Activated CD4-positive, alpha-beta T cell treated with anti-CD3 and anti-CD28 coated beads for 36 hours (primary cell): Measurements from ENCODE around the gene XPC. TPM values are rescaled to one million over a fixed set of nuclear protein-coding genes. Genes with fewer than 3 reads are reported as not detected.

Source experiments
- ATAC-seq: fragments of 200-7000 bp; cut with Tn5 transposase; one replicate; pipeline ENCODE4 v1.10.0; 2021; ENCODE audit warnings: mild to moderate bottlenecking, moderate library complexity
- CTCF ChIA-PET: fragments of 350-600 bp; sonication (Branson Sonifier 250); formaldehyde crosslinking; loops from one replicate; lab custom pipeline; 2021; ENCODE audit warnings: antibody characterized with exemption; lab: Charles Lee
- POLR2A ChIA-PET: fragments of 350-600 bp; sonication (Branson Sonifier 250); formaldehyde crosslinking; loops from one replicate; lab custom pipeline; 2021; ENCODE audit warnings: antibody characterized with exemption, inconsistent platforms; lab: Charles Lee
- DNase-seq: peaks from one replicate; pipeline ENCODE4 v3.0.0-alpha.2; 2020
- H3K27ac Mint-ChIP-seq: one replicate; pipeline ENCODE4 v1.8.0; 2021; ENCODE audit warnings: mixed read lengths
- H3K27me3 Mint-ChIP-seq: one replicate; pipeline ENCODE4 v1.8.0; 2021; ENCODE audit warnings: mixed read lengths
- H3K36me3 Mint-ChIP-seq: one replicate; pipeline ENCODE4 v1.8.0; 2021; ENCODE audit warnings: low read depth, mixed read lengths
- H3K4me1 Mint-ChIP-seq: one replicate; pipeline ENCODE4 v1.8.0; 2021; ENCODE audit warnings: mixed read lengths
- H3K4me3 Mint-ChIP-seq: one replicate; pipeline ENCODE4 v1.8.0; 2021; ENCODE audit warnings: mild to moderate bottlenecking, moderate library complexity, mixed read lengths
- H3K9me3 Mint-ChIP-seq: one replicate; pipeline ENCODE4 v1.8.0; 2021; ENCODE audit warnings: low read depth, mixed read lengths
- intact Hi-C, 2 experiments: fragments of 100-400 bp; cut with DNase I in 1 of 2; cut with micrococcal nuclease in 1 of 2; formaldehyde crosslinking; loops; one replicate each; pipeline versions ENCODE4 v1.14.2 to v1.15.1; 2022 to 2024; cut with DNase I, micrococcal nuclease
- total RNA-seq, 2 experiments: library from RNA; stranded (reverse); gene quantifications; one replicate each; pipeline ENCODE4 v1.2.3, GENCODE V29; 2021

Gene XPC
- total RNA-seq, 2 experiments from 2014 or later, result 24.3 to 24.7 TPM

DNA sequence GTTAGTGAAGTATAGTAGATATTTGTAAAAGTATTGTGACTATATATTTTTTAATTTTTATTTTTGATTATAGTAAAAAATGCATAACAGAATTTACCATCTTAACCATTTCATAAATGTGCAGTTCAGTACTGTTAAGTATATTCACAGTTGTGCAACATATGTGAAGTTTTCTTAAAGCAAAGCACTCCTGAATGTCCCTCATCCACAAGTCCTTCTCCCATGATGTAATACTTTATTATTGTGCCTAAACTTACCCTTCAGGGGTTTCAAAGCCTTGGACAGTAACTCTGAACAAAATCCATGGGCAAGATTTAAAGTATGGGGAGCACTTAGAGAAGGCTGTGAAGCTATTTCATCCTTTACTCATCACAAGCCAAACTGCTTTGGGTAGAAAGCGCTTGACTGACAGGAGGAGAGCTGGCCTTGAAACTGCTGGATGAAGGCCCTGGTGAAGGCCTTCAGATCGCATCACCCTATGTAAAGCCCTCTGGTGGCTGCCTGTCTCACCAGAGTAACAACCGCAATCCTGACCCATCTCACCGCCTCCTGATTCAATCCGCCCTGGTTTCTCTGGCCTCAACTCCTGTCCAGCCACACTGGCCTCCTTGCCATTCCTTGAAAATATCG is 28.3 kb upstream of the XPC start:
- intact Hi-C loops, result no loop called here

DNA sequence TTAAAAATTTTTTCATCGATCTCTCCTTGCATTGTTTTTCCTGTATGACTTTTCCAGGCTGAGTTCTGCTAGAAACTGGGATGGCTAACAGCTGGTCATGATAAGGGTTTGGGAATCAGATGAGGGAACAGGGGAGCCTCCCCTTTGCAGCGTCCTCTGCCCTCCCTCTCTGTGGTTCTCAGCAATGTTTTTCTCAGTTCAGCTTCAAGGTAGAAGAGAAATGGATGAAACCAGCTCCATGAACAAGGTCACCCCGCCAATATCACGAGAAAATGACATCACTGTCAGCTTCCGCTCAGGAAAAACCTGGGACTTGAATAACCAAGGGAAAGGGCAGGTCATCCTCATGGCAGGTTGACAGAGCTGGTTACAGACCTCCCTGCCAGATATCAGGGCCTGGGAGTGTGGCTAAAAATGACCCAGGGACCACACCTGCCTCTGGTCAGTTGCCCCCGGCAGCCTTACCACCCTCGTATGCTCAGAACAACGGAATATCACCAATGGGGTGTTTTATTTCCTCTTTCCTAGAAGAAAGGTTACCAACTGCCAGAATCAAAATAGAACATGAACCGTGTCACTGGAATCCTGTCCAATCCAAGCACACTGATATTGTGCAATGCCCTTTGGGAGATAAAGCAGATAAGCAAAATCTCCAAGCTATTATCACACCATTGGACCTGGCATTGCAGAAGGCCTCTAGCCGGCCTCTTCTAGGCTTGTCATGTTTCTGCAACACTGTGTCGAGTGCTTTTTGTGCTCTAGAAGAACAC is 26.3 kb upstream of the XPC start:
- ChIA-PET CTCF (interaction anchor here (0.6 to 4.3 kb wide), 19 partner anchors 8 to 800 kb away, joined by 3 to 35 read pairs (median 4); partner anchors contain the start of genes CHCHD4 and TMEM43), POLR2A (interaction anchor here (0.6 kb wide), 1 partner anchor 418 kb away, joined by 9 read pairs; no protein-coding TSS in a partner anchor)
- Mint-ChIP-seq H3K36me3 (peaks cover 6% of the 10 kb centered on the region), H3K4me3 (no peak overlapping the region), H3K9me3 (no peaks in the 10 kb centered on the region), H3K27ac (no peak overlapping the region), H3K27me3 (no peaks in the 10 kb centered on the region), H3K4me1 (peaks cover 2% of the 10 kb centered on the region)
- ATAC-seq (no peak), DNase-seq (no peak)
- intact Hi-C loops, result loop anchor here in 1 of 2 experiments (5.0 kb wide), 1 partner anchor 718 kb away; no protein-coding TSS in a partner anchor

More for the DNA sequence above, 28.3 kb upstream of the XPC start:
- H3K9me3 Mint-ChIP-seq, result no peaks in the 10 kb centered on the region
- H3K27me3 Mint-ChIP-seq, result no peaks in the 10 kb centered on the region
- CTCF ChIA-PET, result interaction anchor here (0.8 kb wide), 1 partner anchor 25 kb away, joined by 3 read pairs; no protein-coding TSS in a partner anchor
- ATAC-seq, result no peak
- POLR2A ChIA-PET, result no interaction called here
- no peak overlapping the region for H3K27ac Mint-ChIP-seq
- H3K36me3 Mint-ChIP-seq, result no peaks in the 10 kb centered on the region
- H3K4me1 Mint-ChIP-seq, result peaks cover 2% of the 10 kb centered on the region
- no peak for DNase-seq
- no peak overlapping the region for H3K4me3 Mint-ChIP-seq

- no peak overlapping the region for H3K27ac Mint-ChIP-seq
- DNase-seq (peak; percentile 56), ATAC-seq (peak; percentile 60)
- peaks cover 11% of the 10 kb centered on the region for H3K36me3 Mint-ChIP-seq
- H3K27me3 Mint-ChIP-seq, result no peaks in the 10 kb centered on the region
- intact Hi-C loops, result loop anchor here (1.0 to 5.0 kb wide), 4 partner anchors 58 to 719 kb away; no protein-coding TSS in a partner anchor
- ChIA-PET POLR2A (no interaction called here), CTCF (interaction anchor here (0.5 to 4.3 kb wide), 33 partner anchors 9 to 679 kb away, joined by 3 to 35 read pairs (median 4); partner anchors contain the start of genes LSM3 and XPC)
- H3K9me3 Mint-ChIP-seq, result no peaks in the 10 kb centered on the region
- H3K4me1 Mint-ChIP-seq, result peaks cover 2% of the 10 kb centered on the region
- H3K4me3 Mint-ChIP-seq, result no peak overlapping the region
These were observed 25.2 kb upstream of the XPC start for GRCh38 chr3:14203521-14204079.

- DNase-seq, result no peak
- POLR2A ChIA-PET, result no interaction called here
- peaks cover 2% of the 10 kb centered on the region for H3K4me1 Mint-ChIP-seq
These were observed 24.6 kb upstream of the XPC start for GRCh38 chr3:14202874-14203520.

DNA sequence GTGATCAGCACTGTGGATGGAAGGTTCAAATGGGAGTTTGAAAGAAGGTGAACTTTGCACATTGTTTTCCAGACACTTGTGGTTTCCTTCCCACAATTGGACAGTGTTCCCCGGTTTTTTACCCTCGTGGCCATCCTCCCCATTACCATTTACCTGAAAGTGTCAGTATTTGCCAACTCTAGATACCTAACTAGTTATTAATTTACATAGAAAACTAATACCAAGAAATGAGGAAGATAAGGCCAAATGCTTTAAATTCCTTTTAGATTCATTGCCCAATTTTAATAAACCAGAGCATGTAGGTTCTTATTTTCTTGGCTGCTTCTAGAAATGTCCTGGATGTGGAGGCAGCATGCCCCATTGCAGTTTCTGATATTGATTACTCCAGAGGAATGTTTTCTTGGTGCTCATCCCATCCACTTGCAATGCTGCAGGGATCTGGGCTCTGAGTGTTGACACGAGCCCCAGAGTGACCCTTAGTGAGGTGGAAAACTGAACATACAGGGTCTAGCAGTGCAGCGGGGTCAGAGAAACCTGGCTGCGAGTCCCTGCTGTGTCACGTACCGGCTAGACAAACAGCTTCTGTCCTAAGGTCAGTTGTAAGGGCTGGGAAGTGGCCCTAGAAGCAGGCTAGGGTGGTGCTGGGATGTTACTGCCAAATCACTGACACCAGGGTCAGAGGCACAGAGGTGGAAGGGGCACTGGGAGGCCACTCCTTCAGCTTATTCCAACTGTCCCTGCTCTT is 23.7 kb upstream of the XPC start:
- no peak overlapping the region for H3K4me3 Mint-ChIP-seq
- H3K9me3 Mint-ChIP-seq, result no peaks in the 10 kb centered on the region
- ATAC-seq, result no peak
- no peak for DNase-seq
- POLR2A ChIA-PET, result interaction anchor here (0.8 kb wide), 1 partner anchor 24 kb away, joined by 4 read pairs; the partner anchor contains the start of genes LSM3 and XPC
- H3K27ac Mint-ChIP-seq, result no peak overlapping the region
- intact Hi-C loops, result loop anchor here in 1 of 2 experiments (2.0 to 5.0 kb wide), 2 partner anchors 347 to 720 kb away; no protein-coding TSS in a partner anchor
- CTCF ChIA-PET, result interaction anchor here (0.8 to 4.3 kb wide), 8 partner anchors 8 to 1477 kb away, joined by 3 to 35 read pairs (median 7); no protein-coding TSS in a partner anchor
- H3K27me3 Mint-ChIP-seq, result no peaks in the 10 kb centered on the region
- peaks cover 21% of the 10 kb centered on the region for H3K36me3 Mint-ChIP-seq
- H3K4me1 Mint-ChIP-seq, result peaks cover 2% of the 10 kb centered on the region

More at GRCh38 chr3:14202874-14203520, 24.6 kb upstream of the XPC start:
- no peak for ATAC-seq
- intact Hi-C loops, result loop anchor here (1.0 to 5.0 kb wide), 4 partner anchors 58 to 719 kb away; no protein-coding TSS in a partner anchor
- H3K27ac Mint-ChIP-seq, result no peak overlapping the region
- no peak overlapping the region for H3K4me3 Mint-ChIP-seq
- CTCF ChIA-PET, result interaction anchor here (0.6 to 4.3 kb wide), 30 partner anchors 9 to 681 kb away, joined by 3 to 35 read pairs (median 4); partner anchors contain the start of genes LSM3 and XPC
- no peaks in the 10 kb centered on the region for H3K9me3 Mint-ChIP-seq
- H3K27me3 Mint-ChIP-seq, result no peaks in the 10 kb centered on the region
- H3K36me3 Mint-ChIP-seq, result peaks cover 14% of the 10 kb centered on the region

GRCh38 chr3:14200841-14201240 is 22.4 kb upstream of the XPC start:
- H3K36me3 Mint-ChIP-seq, result peaks cover 26% of the 10 kb centered on the region
- CTCF ChIA-PET, result interaction anchor here (0.7 to 4.3 kb wide), 5 partner anchors 11 to 302 kb away, joined by 3 to 35 read pairs (median 4); no protein-coding TSS in a partner anchor
- H3K27me3 Mint-ChIP-seq, result no peaks in the 10 kb centered on the region
- H3K9me3 Mint-ChIP-seq, result no peaks in the 10 kb centered on the region
- no peak overlapping the region for H3K27ac Mint-ChIP-seq
- peaks cover 2% of the 10 kb centered on the region for H3K4me1 Mint-ChIP-seq
- POLR2A ChIA-PET, result interaction anchor here (0.6 to 0.8 kb wide), 2 partner anchors 22 to 446 kb away, joined by 4 read pairs; partner anchors contain the start of genes LSM3 and XPC
- H3K4me3 Mint-ChIP-seq, result no peak overlapping the region
- DNase-seq (no peak), ATAC-seq (no peak)
- intact Hi-C loops, result loop anchor here in 1 of 2 experiments (5.0 kb wide), 1 partner anchor 721 kb away; no protein-coding TSS in a partner anchor

DNA sequence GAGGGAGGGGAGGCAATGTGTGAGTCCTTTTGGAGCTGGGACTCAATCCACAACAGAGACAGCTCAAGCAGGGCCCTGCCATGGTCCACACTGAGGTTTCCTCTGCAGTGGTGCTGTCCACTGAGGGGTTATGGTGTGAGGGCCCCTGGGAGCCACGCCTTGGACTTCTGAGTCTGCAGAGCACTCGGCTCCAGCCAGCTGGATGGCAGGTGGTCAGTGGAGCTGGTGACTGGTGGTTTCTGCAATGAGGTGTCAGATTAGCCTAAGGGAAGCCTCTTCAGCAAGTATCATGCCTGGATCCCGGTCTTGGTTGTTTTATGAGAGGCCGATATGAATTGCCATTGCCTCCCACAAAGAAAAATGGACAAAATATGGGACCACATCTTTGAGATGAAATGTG is 21.9 kb upstream of the XPC start:
- POLR2A ChIA-PET, result no interaction called here
- DNase-seq (no peak), ATAC-seq (no peak)
- no peak overlapping the region for H3K4me3 Mint-ChIP-seq
- peaks cover 26% of the 10 kb centered on the region for H3K36me3 Mint-ChIP-seq
- H3K27ac Mint-ChIP-seq, result no peak overlapping the region
- CTCF ChIA-PET, result interaction anchor here (1.0 to 4.3 kb wide), 5 partner anchors 12 to 303 kb away, joined by 3 to 35 read pairs (median 4); no protein-coding TSS in a partner anchor
- intact Hi-C loops, result loop anchor here in 1 of 2 experiments (5.0 kb wide), 1 partner anchor 722 kb away; no protein-coding TSS in a partner anchor
- no peaks in the 10 kb centered on the region for H3K9me3 Mint-ChIP-seq
- no peaks in the 10 kb centered on the region for H3K27me3 Mint-ChIP-seq
- H3K4me1 Mint-ChIP-seq, result peaks cover 2% of the 10 kb centered on the region

GRCh38 chr3:14199641-14200040 is 21.2 kb upstream of the XPC start:
- Mint-ChIP-seq H3K36me3 (peaks cover 31% of the 10 kb centered on the region), H3K27ac (no peak overlapping the region), H3K27me3 (no peaks in the 10 kb centered on the region), H3K4me1 (peaks cover 2% of the 10 kb centered on the region), H3K4me3 (no peak overlapping the region), H3K9me3 (no peaks in the 10 kb centered on the region)
- DNase-seq (no peak), ATAC-seq (no peak)
- CTCF ChIA-PET, result interaction anchor here (0.8 to 1.7 kb wide), 3 partner anchors 47 to 303 kb away, joined by 3 to 4 read pairs (median 3); no protein-coding TSS in a partner anchor
- POLR2A ChIA-PET, result no interaction called here
- intact Hi-C loops, result loop anchor here in 1 of 2 experiments (5.0 kb wide), 1 partner anchor 723 kb away; no protein-coding TSS in a partner anchor

GRCh38 chr3:14194865-14195264 is 16.5 kb upstream of the XPC start:
- H3K9me3 Mint-ChIP-seq, result peaks cover 3% of the 10 kb centered on the region
- H3K27ac Mint-ChIP-seq, result no peak overlapping the region
- H3K27me3 Mint-ChIP-seq, result no peaks in the 10 kb centered on the region
- intact Hi-C loops, result no loop called here
- ChIA-PET POLR2A (no interaction called here), CTCF (interaction anchor here (4.7 kb wide), 1 partner anchor 9 kb away, joined by 31 read pairs; no protein-coding TSS in a partner anchor)
- H3K4me3 Mint-ChIP-seq, result no peak overlapping the region
- peaks cover 45% of the 10 kb centered on the region for H3K36me3 Mint-ChIP-seq
- DNase-seq (no peak), ATAC-seq (no peak)
- peaks cover 36% of the 10 kb centered on the region for H3K4me1 Mint-ChIP-seq
